ENCODE results near the gene OSBPL9. TPM values are rescaled to one million over a fixed set of nuclear protein-coding genes. Genes with fewer than 3 reads are reported as not detected.

Gene OSBPL9
- total RNA-seq, 2 experiments from 2014 or later, result 35.6 to 36.5 TPM

GRCh38 chr1:51716746-51717145, 99.9 kb downstream of the OSBPL9 start:
- H3K36me3 Mint-ChIP-seq (ENCODE audit: low read depth), result peaks cover 45% of the 10 kb centered on the region
- no peaks in the 10 kb centered on the region for H3K27me3 Mint-ChIP-seq
- no peak for ATAC-seq (ENCODE audit: poor library complexity)
- intact Hi-C loops (cut with DNase I, micrococcal nuclease), result no loop called here
- Histone ChIP-seq H3K4me1 (ENCODE audit: insufficient read depth, low read length) (no peaks in the 10 kb centered on the region), H3K9me3 (ENCODE audit: control insufficient read depth in 1 of 2, insufficient read depth in 1 of 2, low read length in 2 of 2) (no peaks in the 10 kb centered on the region), H3K27ac (ENCODE audit: low read depth in 1 of 2, low read length in 2 of 2) (no peak overlapping the region), H3K36me3 (ENCODE audit: insufficient read depth, low read length) (no peaks in the 10 kb centered on the region), H3K4me3 (ENCODE audit: low read length) (no peak overlapping the region), H3K27me3 (ENCODE audit: control insufficient read depth in 1 of 2, insufficient read depth in 2 of 2, low read length in 2 of 2) (no peaks in the 10 kb centered on the region)
- no peak for TF ChIP-seq CTCF (IDR thresholded peaks at IDR 0.05)
- no peak overlapping the region for H3K4me3 Mint-ChIP-seq
- no peak for DNase-seq
- H3K9me3 Mint-ChIP-seq, result no peaks in the 10 kb centered on the region
- H3K4me1 Mint-ChIP-seq (ENCODE audit: low read depth), result peaks cover 15% of the 10 kb centered on the region
- ChIA-PET CTCF (no interaction called here), POLR2A (interaction anchor here (1.4 kb wide), 1 partner anchor 16 kb away, joined by 3 read pairs; no protein-coding TSS in a partner anchor)
- H3K27ac Mint-ChIP-seq, result no peak overlapping the region

GRCh38 chr1:51717842-51718241, 101.0 kb downstream of the OSBPL9 start:
- CTCF ChIA-PET, result no interaction called here
- H3K4me1 ChIP-seq (ENCODE audit: insufficient read depth, low read length), result no peaks in the 10 kb centered on the region
- H3K4me1 Mint-ChIP-seq (ENCODE audit: low read depth), result peaks cover 15% of the 10 kb centered on the region

GRCh38 chr1:51719146-51719545, 102.3 kb downstream of the OSBPL9 start:
- ChIA-PET POLR2A (no interaction called here), CTCF (interaction anchor here (1.2 kb wide), 1 partner anchor 19 kb away, joined by 3 read pairs; no protein-coding TSS in a partner anchor)
- no peak overlapping the region for H3K4me3 Mint-ChIP-seq
- H3K27me3 Mint-ChIP-seq, result no peaks in the 10 kb centered on the region
- H3K4me1 Mint-ChIP-seq (ENCODE audit: low read depth), result peaks cover 15% of the 10 kb centered on the region
- H3K4me3 ChIP-seq (ENCODE audit: low read length), result no peak overlapping the region
- H3K36me3 ChIP-seq (ENCODE audit: insufficient read depth, low read length), result no peaks in the 10 kb centered on the region
- peaks cover 38% of the 10 kb centered on the region for H3K36me3 Mint-ChIP-seq (ENCODE audit: low read depth)
- TF ChIP-seq CTCF (IDR thresholded peaks at IDR 0.05), result no peak
- intact Hi-C loops (cut with DNase I, micrococcal nuclease), result no loop called here
- no peaks in the 10 kb centered on the region for H3K4me1 ChIP-seq (ENCODE audit: insufficient read depth, low read length)
- no peaks in the 10 kb centered on the region for H3K9me3 ChIP-seq (ENCODE audit: control insufficient read depth in 1 of 2, insufficient read depth in 1 of 2, low read length in 2 of 2)
- no peaks in the 10 kb centered on the region for H3K9me3 Mint-ChIP-seq
- no peak overlapping the region for H3K27ac ChIP-seq (ENCODE audit: low read depth in 1 of 2, low read length in 2 of 2)
- H3K27ac Mint-ChIP-seq, result no peak overlapping the region
- DNase-seq, result no peak
- ATAC-seq (ENCODE audit: poor library complexity), result no peak
- no peaks in the 10 kb centered on the region for H3K27me3 ChIP-seq (ENCODE audit: control insufficient read depth in 1 of 2, insufficient read depth in 2 of 2, low read length in 2 of 2)

More at GRCh38 chr1:51717842-51718241, 101.0 kb downstream of the OSBPL9 start:
- no peaks in the 10 kb centered on the region for H3K9me3 ChIP-seq (ENCODE audit: control insufficient read depth in 1 of 2, insufficient read depth in 1 of 2, low read length in 2 of 2)
- Mint-ChIP-seq H3K27me3 (no peaks in the 10 kb centered on the region), H3K27ac (no peak overlapping the region), H3K9me3 (no peaks in the 10 kb centered on the region), H3K36me3 (ENCODE audit: low read depth) (peaks cover 40% of the 10 kb centered on the region), H3K4me3 (no peak overlapping the region)
- no peaks in the 10 kb centered on the region for H3K27me3 ChIP-seq (ENCODE audit: control insufficient read depth in 1 of 2, insufficient read depth in 2 of 2, low read length in 2 of 2)
- intact Hi-C loops (cut with DNase I, micrococcal nuclease), result no loop called here
- no peak overlapping the region for H3K4me3 ChIP-seq (ENCODE audit: low read length)
- no peak overlapping the region for H3K27ac ChIP-seq (ENCODE audit: low read depth in 1 of 2, low read length in 2 of 2)
- H3K36me3 ChIP-seq (ENCODE audit: insufficient read depth, low read length), result no peaks in the 10 kb centered on the region
- POLR2A ChIA-PET, result interaction anchor here (1.4 kb wide), 1 partner anchor 15 kb away, joined by 3 read pairs; no protein-coding TSS in a partner anchor
- TF ChIP-seq CTCF (IDR thresholded peaks at IDR 0.05), result no peak
- DNase-seq (no peak), ATAC-seq (ENCODE audit: poor library complexity) (no peak)

Measured in CD4-positive, alpha-beta T cell (primary cell).